HFFc6 (cell line): ENCODE results near the gene HTT-AS. TPM values are rescaled to one million over a fixed set of nuclear protein-coding genes. Genes with fewer than 3 reads are reported as not detected.

Experiments
- DNase-seq: peaks from one replicate; pipeline ENCODE4 v3.0.0-alpha.2; 2018
- H3K27ac Mint-ChIP-seq: 2 replicates; pipeline ENCODE4 v1.8.0; 2020; ENCODE audit warnings: mild to moderate bottlenecking, mixed read lengths
- H3K27me3 Mint-ChIP-seq: 2 replicates; pipeline ENCODE4 v1.8.0; 2021; ENCODE audit warnings: mild to moderate bottlenecking, moderate library complexity, mixed read lengths; ENCODE audit not compliant: insufficient read depth
- H3K36me3 Mint-ChIP-seq: 2 replicates; pipeline ENCODE4 v1.8.0; 2021; ENCODE audit warnings: low read depth, mixed read lengths
- H3K4me1 Mint-ChIP-seq: 2 replicates; pipeline ENCODE4 v1.8.0; 2020; ENCODE audit warnings: low read depth, mixed read lengths
- H3K4me3 Mint-ChIP-seq: 2 replicates; pipeline ENCODE4 v1.8.0; 2020; ENCODE audit warnings: mild to moderate bottlenecking, moderate library complexity, mixed read lengths
- H3K9me3 Mint-ChIP-seq: 2 replicates; pipeline ENCODE4 v1.8.0; 2020; ENCODE audit warnings: mild to moderate bottlenecking, mixed read lengths
- CTCF ChIP-seq: fragments of 200-600 bp; sonication (generic); IDR thresholded peaks from 2 replicates; pipeline ENCODE4 v1.5.0; 2021; ENCODE audit warnings: antibody characterized with exemption, mild to moderate bottlenecking
- total RNA-seq, 6 experiments: library from RNA; stranded (reverse); fragmentation: NEBNext Ultra II Directional; extraction: Animal tissue kit (Norgen Biotek cat#: 25700); gene quantifications; 2 replicates in 1 of 6; 3 replicates in 5 of 6; pipeline ENCODE4 v1.2.3, GENCODE V29; 2021

Gene HTT-AS
- total RNA-seq, 6 experiments from 2014 or later: not detected

- Mint-ChIP-seq H3K36me3 (no peaks in the 10 kb centered on the region), H3K27me3 (peaks cover 21% of the 10 kb centered on the region), H3K27ac (no peak overlapping the region), H3K4me1 (peaks cover 17% of the 10 kb centered on the region), H3K4me3 (no peak overlapping the region), H3K9me3 (no peaks in the 10 kb centered on the region)
- DNase-seq: peak; percentile 48
- TF ChIP-seq CTCF: peak; percentile 84
Observed at GRCh38 chr4:3047464-3048286, 26.7 kb downstream of the HTT-AS start.

GRCh38 chr4:3046623-3047022 lies 27.7 kb downstream of the HTT-AS start:
- Mint-ChIP-seq H3K27ac (no peak overlapping the region), H3K36me3 (no peaks in the 10 kb centered on the region), H3K9me3 (no peaks in the 10 kb centered on the region), H3K4me3 (no peak overlapping the region), H3K4me1 (peaks cover 25% of the 10 kb centered on the region), H3K27me3 (peaks cover 26% of the 10 kb centered on the region)
- DNase-seq: no peak
- TF ChIP-seq CTCF: no peak

GRCh38 chr4:3046162-3046561 lies 28.2 kb downstream of the HTT-AS start:
- no peak for TF ChIP-seq CTCF
- DNase-seq: no peak
- no peaks in the 10 kb centered on the region for H3K9me3 Mint-ChIP-seq
- no peak overlapping the region for H3K4me3 Mint-ChIP-seq
- H3K27ac Mint-ChIP-seq: no peak overlapping the region
- H3K27me3 Mint-ChIP-seq: peaks cover 26% of the 10 kb centered on the region
- no peaks in the 10 kb centered on the region for H3K36me3 Mint-ChIP-seq
- peaks cover 29% of the 10 kb centered on the region for H3K4me1 Mint-ChIP-seq

- Mint-ChIP-seq H3K27ac (peak overlapping the region; percentile 23; the same call in 1 of the 2 replicates), H3K27me3 (peaks cover 23% of the 10 kb centered on the region), H3K4me3 (no peak overlapping the region), H3K9me3 (no peaks in the 10 kb centered on the region), H3K4me1 (peaks cover 29% of the 10 kb centered on the region), H3K36me3 (no peaks in the 10 kb centered on the region)
- peak; percentile 58 for DNase-seq
- TF ChIP-seq CTCF: no peak
Observed at GRCh38 chr4:3044870-3045819, 29.2 kb downstream of the HTT-AS start.

GRCh38 chr4:3043282-3044020 lies 30.9 kb downstream of the HTT-AS start:
- H3K36me3 Mint-ChIP-seq: no peaks in the 10 kb centered on the region
- H3K4me3 Mint-ChIP-seq: no peak overlapping the region
- no peak for DNase-seq
- H3K27me3 Mint-ChIP-seq: peaks cover 14% of the 10 kb centered on the region
- H3K9me3 Mint-ChIP-seq: no peaks in the 10 kb centered on the region
- no peak overlapping the region for H3K27ac Mint-ChIP-seq
- peaks cover 30% of the 10 kb centered on the region for H3K4me1 Mint-ChIP-seq
- no peak for TF ChIP-seq CTCF
